IgD-negative memory B cell (primary cell): ENCODE data around the gene SAAL1. TPM values are rescaled to one million over a fixed set of nuclear protein-coding genes. Genes with fewer than 3 reads are reported as not detected.

Source experiments
- H3K27ac Mint-ChIP-seq, 3 donors: one replicate each; pipeline ENCODE4 v1.8.0; 2020 to 2022; ENCODE audit warnings: mild to moderate bottlenecking in 3 of 3, mixed read lengths in 3 of 3, moderate library complexity in 1 of 3
- H3K27me3 Mint-ChIP-seq: one replicate; pipeline ENCODE4 v1.8.0; 2021; ENCODE audit warnings: mixed read lengths
- H3K36me3 Mint-ChIP-seq: one replicate; pipeline ENCODE4 v1.8.0; 2020; ENCODE audit warnings: mild to moderate bottlenecking, mixed read lengths
- H3K4me1 Mint-ChIP-seq, 3 donors: one replicate each; pipeline ENCODE4 v1.8.0; 2020 to 2022; ENCODE audit warnings: mixed read lengths in 3 of 3, mild to moderate bottlenecking in 1 of 3
- H3K4me3 Mint-ChIP-seq, 4 donors: one replicate each; pipeline ENCODE4 v1.8.0; 2020 to 2022; ENCODE audit warnings: mild to moderate bottlenecking in 4 of 4, mixed read lengths in 4 of 4, moderate library complexity in 3 of 4
- H3K9me3 Mint-ChIP-seq, 3 donors: one replicate each; pipeline ENCODE4 v1.8.0; 2020 to 2021; ENCODE audit warnings: mixed read lengths in 3 of 3, mild to moderate bottlenecking in 1 of 3
- polyA plus RNA-seq: library from polyadenylated mRNA; unstranded; fragments of 300-500 nt; fragmentation: Illumina TruSeq; gene quantifications from one replicate; pipeline ENCODE4 v1.2.3, GENCODE V29; 2021

The SAAL1 gene
- polyA plus RNA-seq, 1 donor from 2014 or later, result 13.6 TPM

DNA sequence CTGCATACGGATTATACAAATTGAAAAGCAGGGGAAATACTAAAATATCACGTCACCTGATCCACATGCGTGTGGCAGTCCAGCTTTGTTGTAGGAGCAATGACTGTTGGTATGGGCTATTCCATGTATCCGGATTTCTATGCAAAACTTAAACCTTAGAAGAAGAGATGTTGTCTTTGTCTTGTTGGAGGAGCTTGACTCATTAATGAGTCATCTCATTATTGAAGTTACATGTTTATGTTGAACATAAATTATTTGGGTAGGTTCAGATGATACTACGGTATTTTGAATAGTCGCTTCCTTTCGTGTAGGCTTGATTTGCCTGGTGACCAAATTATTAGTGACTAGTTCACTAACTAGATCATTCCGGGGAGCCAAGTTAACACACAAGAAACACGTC lies 806 bp upstream of the SAAL1 start:
- H3K9me3 Mint-ChIP-seq, result no peaks in the 10 kb centered on the region
- peaks cover 8% of the 10 kb centered on the region for H3K36me3 Mint-ChIP-seq
- H3K4me3 Mint-ChIP-seq, result peak overlapping the region in 3 of 4 donors; percentile 93 to 98 (median 97)
- H3K4me1 Mint-ChIP-seq, result peaks cover 11 to 18% (median 12%) of the 10 kb centered on the region in 3 donors
- peak overlapping the region in 1 of 3 donors; percentile 63 for H3K27ac Mint-ChIP-seq
- peaks cover 2% of the 10 kb centered on the region for H3K27me3 Mint-ChIP-seq

DNA sequence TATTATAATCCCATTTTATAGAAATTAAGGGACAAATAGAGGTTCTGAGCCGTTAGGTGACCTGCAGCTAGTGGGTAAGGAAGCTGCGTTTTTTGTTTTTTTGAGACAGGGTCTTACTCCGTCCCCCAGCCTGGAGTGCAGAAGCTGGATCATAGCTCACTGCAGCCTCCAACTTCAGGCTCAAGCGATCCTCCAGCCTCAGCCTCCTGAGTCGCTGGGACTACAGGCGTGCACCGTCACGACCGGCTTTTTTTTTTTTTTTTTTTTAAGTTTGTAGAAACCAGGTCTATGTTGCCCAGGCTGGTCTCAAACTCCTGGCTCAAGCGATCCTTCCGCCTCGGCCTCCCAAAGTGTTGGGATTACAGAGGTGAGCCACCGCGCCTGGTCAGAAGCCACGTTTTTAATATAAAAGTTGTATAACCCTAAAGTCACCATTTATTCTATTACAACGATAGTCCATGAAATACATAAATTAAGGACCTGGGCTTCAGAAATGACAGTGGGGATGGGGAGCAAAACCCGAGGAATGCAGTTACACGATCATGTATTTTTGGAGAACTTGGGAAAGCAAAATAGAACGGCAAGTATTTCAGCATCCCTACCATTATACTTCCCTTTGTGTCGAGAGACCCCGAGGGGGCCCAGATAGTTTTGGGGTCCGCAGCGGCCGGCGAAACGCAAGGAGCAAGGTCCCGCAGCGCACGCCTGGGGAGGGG lies 638 bp downstream of the SAAL1 start:
- peaks cover 8% of the 10 kb centered on the region for H3K36me3 Mint-ChIP-seq
- peaks cover 11 to 24% (median 19%) of the 10 kb centered on the region in 3 donors for H3K4me1 Mint-ChIP-seq
- H3K27me3 Mint-ChIP-seq, result peaks cover 2% of the 10 kb centered on the region
- no peaks in the 10 kb centered on the region for H3K9me3 Mint-ChIP-seq
- H3K27ac Mint-ChIP-seq, result peak overlapping the region; percentile 61 to 91 (median 90)
- peak overlapping the region; percentile 90 to 98 (median 95) for H3K4me3 Mint-ChIP-seq

DNA sequence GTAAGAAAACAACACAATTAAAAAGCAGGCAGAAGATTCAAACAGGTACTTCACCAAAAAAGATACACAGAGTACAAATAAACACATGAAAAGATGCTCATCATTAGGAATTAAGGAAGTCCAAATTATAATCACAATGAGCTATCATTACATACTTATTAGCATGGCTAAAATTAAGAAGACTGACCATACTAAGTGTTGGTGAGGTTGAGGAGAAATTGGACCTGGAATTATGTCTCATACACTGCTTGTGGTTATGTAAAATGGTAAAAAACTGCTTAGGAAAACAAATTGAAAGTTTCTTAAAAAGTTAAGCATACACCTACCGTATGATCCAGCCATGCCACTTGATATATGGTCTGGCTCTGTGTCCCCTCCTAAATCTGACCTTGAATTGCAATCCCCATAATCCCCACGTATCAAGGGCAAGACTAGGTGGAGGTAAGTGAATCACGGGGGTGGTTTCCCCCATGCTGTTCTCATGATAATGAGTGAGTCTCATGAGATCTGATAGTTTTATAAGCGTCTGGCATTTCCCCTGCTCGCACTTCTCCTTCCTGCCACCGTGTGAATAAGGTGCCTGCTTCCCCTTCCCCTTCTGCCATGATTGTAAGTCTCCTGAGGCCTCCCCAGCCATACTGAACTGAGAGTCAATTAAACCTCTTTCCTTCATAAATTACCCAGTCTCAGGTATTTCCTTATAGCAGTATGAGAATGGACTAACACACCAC lies 4.8 kb downstream of the SAAL1 start:
- H3K27ac Mint-ChIP-seq, result peak overlapping the region in 2 of 3 donors; percentile 12 to 68
- H3K4me3 Mint-ChIP-seq, result peak overlapping the region in 1 of 4 donors; percentile 2
- no peaks in the 10 kb centered on the region for H3K9me3 Mint-ChIP-seq
- no peaks in the 10 kb centered on the region for H3K27me3 Mint-ChIP-seq
- H3K36me3 Mint-ChIP-seq, result peaks cover 10% of the 10 kb centered on the region
- H3K4me1 Mint-ChIP-seq, result peaks cover 12 to 25% (median 19%) of the 10 kb centered on the region in 3 donors

DNA sequence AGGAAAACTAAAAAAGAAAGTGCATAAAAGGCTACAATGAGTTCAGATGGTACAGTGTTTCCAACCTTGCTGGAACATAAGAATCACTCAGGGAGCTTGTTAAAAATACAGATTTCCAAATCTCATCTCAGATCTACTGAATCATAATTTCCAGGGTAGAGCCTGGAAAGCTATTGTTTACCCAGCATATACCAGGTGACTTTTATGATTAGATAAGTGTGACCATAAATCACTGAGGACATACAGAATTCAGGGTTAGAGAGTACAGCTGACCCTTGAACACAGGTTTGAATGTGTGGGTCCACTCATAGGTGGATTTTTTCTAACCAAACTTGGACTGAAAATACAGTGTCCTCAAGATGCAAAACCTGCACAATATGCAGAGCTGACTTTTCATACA lies 11.9 kb downstream of the SAAL1 start:
- Mint-ChIP-seq H3K4me1 (peaks cover 0 to 2% (median 0%) of the 10 kb centered on the region in 3 donors), H3K27ac (no peak overlapping the region), H3K4me3 (no peak overlapping the region), H3K36me3 (peaks cover 5% of the 10 kb centered on the region), H3K9me3 (no peaks in the 10 kb centered on the region), H3K27me3 (no peaks in the 10 kb centered on the region)

DNA sequence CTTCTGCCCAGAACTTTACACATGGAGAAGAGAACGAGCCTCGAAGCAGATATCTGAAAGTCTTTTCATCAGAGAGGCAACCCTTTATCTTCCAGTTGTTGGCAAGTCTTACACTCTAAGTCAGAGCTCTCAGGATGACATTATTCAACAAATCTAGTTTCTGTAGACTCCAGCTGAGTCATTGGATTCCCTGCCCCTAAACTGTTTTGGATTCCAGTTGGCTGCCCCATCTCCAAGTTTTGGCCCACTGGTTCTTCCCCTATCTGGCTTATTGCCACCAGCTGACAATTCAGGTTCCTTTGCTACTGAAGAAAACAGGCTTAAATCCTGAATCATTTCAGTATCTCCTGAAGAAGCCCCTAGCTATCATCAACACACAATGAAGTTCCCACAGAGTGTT lies 14.2 kb downstream of the SAAL1 start:
- H3K9me3 Mint-ChIP-seq, result no peaks in the 10 kb centered on the region
- no peaks in the 10 kb centered on the region for H3K27me3 Mint-ChIP-seq
- H3K27ac Mint-ChIP-seq, result no peak overlapping the region
- H3K36me3 Mint-ChIP-seq, result peaks cover 8% of the 10 kb centered on the region
- peaks cover 0 to 5% (median 0%) of the 10 kb centered on the region in 3 donors for H3K4me1 Mint-ChIP-seq
- no peak overlapping the region for H3K4me3 Mint-ChIP-seq

DNA sequence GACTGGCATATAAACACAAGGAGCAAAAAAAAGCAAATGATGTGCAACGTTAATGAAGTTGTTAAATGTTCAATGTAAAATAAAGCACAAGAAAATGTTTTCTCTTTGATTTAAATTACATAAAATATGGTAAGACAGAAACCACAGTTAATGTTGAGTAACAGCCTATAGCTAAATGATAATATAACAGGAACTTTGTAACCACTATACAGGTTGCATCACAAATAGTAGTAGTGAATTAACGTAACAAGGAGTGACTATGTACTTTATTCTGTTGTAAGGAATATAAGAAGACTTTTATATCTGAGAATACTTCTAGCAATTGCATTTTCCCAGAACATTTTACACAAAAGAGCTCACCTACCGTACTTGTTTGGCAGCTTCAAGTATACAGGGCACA lies 16.9 kb downstream of the SAAL1 start:
- no peaks in the 10 kb centered on the region for H3K9me3 Mint-ChIP-seq
- no peak overlapping the region for H3K27ac Mint-ChIP-seq
- H3K4me1 Mint-ChIP-seq, result peaks cover 0 to 3% (median 0%) of the 10 kb centered on the region in 3 donors
- no peak overlapping the region for H3K4me3 Mint-ChIP-seq
- peaks cover 8% of the 10 kb centered on the region for H3K36me3 Mint-ChIP-seq
- H3K27me3 Mint-ChIP-seq, result no peaks in the 10 kb centered on the region

DNA sequence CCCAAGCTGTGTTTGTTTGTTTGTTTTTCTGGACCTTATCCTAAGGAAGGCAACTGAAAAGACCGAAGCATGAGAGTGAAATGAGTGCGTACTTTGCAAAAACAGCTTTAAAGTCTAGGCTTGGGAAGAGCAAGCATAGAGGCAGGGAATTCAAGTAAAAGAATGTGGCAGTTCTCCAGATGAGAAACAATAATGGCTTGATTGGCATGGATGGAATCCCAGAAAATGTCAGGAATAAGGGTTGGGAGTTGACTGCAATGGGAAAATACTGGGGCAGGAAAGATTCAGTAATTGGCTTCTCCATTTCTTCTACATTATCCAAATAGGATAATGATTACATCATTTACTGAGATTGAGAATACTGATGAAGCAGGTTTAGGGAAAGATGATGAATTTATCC lies 17.5 kb downstream of the SAAL1 start:
- Mint-ChIP-seq H3K36me3 (peaks cover 8% of the 10 kb centered on the region), H3K27me3 (no peaks in the 10 kb centered on the region), H3K4me3 (no peak overlapping the region), H3K9me3 (no peaks in the 10 kb centered on the region), H3K4me1 (peaks cover 0 to 3% (median 0%) of the 10 kb centered on the region in 3 donors), H3K27ac (no peak overlapping the region)

DNA sequence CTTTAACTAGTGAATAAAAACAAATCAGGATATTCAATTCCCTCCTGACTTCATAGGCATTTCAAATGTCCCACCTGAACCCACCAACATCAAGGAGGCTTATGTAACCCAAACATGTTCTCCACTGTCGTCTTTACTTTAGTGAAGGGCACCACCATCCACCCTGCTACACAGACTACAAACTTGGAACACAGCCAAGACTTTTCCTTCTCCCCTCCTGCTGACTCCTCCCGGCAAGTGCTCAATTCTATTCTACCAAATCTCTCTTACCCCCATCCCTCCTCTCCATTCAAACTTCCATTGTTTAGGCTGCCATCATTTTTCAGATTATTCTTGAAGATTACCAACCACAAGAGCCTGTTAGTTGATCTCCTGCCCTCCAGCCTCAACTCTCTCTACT lies 24.3 kb downstream of the SAAL1 start:
- H3K27ac Mint-ChIP-seq, result no peak overlapping the region

DNA sequence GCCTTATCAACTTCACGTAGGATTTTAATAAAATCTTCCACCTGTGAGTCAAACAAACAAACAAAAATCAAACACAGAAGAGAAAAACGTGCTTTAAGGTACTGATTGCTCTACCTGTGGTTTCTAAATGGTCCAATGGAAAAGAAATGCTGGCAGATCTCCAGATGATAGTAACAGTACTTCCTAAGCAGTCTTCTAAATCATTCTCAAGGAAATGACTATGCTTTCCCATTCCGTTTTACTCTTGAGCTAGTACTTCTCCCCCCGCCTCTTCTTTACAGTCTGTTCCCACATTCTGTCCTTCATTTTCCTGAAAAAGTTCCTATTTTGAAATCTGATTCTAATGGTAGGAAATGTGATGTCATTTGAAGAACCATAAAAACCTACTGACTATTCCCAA lies 25.4 kb downstream of the SAAL1 start:
- Mint-ChIP-seq H3K27me3 (no peaks in the 10 kb centered on the region), H3K9me3 (no peaks in the 10 kb centered on the region), H3K27ac (peak overlapping the region in 1 of 3 donors; percentile 1), H3K36me3 (peaks cover 9% of the 10 kb centered on the region), H3K4me3 (no peak overlapping the region), H3K4me1 (no peaks in the 10 kb centered on the region)

More for the DNA sequence above, 24.3 kb downstream of the SAAL1 start:
- Mint-ChIP-seq H3K4me3 (no peak overlapping the region), H3K36me3 (peaks cover 9% of the 10 kb centered on the region), H3K27me3 (no peaks in the 10 kb centered on the region), H3K4me1 (no peaks in the 10 kb centered on the region), H3K9me3 (no peaks in the 10 kb centered on the region)

DNA sequence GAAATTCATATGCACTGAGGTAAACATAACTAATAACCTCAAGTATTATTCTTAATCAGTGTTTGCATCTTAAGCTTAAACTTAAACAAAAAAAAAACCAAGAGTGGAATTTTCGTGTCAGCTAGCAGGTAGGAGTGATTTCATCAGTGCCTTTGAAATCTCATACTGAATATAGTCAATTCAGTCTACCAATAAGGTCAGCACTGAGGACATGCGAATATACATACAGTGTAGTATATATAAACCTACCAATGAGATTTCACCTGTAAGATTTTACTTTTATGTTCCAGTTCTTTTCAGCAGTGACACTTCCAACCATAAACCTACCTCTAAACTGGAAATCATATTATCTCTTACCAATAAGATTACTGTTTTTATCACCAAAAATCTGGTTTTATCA lies 27.0 kb downstream of the SAAL1 start:
- Mint-ChIP-seq H3K36me3 (peaks cover 5% of the 10 kb centered on the region), H3K9me3 (no peaks in the 10 kb centered on the region)

DNA sequence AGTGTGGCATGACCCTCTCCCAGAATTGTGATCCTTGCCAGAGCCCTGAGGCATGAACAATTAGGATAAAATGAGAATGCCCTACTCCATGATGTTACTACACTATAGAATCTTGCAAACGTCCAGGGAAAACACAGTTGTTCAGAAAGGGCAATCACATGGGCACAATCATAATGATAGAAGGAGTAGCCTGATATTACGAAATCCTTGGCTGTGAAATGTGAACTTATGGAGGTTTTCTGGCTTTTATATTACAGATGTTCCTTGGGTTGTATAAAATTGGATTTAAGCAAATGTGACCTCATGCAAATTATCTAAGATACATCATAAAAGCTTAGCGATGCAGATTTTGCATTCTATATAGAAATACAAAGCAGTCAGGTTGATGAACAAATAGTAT lies 30.4 kb downstream of the SAAL1 start:
- peaks cover 4% of the 10 kb centered on the region for H3K36me3 Mint-ChIP-seq
- H3K27me3 Mint-ChIP-seq, result no peaks in the 10 kb centered on the region
- H3K4me3 Mint-ChIP-seq, result no peak overlapping the region
- H3K4me1 Mint-ChIP-seq, result no peaks in the 10 kb centered on the region
- no peaks in the 10 kb centered on the region for H3K9me3 Mint-ChIP-seq
- H3K27ac Mint-ChIP-seq, result no peak overlapping the region

More for the DNA sequence above, 27.0 kb downstream of the SAAL1 start:
- Mint-ChIP-seq H3K27ac (no peak overlapping the region), H3K27me3 (no peaks in the 10 kb centered on the region), H3K4me1 (no peaks in the 10 kb centered on the region), H3K4me3 (no peak overlapping the region)

DNA sequence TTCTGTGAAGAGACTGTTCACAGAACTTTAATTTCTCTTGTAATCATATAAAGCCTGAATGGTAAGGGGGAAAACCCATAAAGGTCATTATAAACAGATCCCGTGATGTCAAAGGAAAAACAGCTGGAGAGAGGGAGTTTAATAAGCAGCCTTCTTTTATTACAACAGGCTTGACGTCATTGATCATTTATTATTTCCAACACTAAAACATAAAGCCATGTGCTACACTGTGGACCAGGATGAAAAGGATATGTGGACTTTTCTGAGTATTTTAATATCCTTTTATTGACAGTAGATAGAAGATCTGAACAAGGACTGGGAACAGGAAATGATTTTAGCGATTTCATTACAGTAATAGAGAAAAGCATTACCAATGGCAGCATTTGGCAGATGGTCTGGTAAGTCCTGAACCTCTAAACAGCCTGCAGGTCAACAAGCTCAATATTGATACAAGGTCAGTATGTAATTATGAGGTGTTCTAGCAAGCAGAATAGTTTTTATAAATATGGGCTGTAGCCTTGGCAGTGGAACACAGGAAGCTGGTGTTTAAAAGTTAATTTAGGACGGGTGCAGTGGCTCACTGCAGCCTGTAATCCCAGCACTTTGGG lies 34.7 kb downstream of the SAAL1 start:
- H3K27me3 Mint-ChIP-seq, result no peaks in the 10 kb centered on the region
- H3K27ac Mint-ChIP-seq, result no peak overlapping the region
- no peaks in the 10 kb centered on the region for H3K9me3 Mint-ChIP-seq
- H3K4me3 Mint-ChIP-seq, result no peak overlapping the region
- H3K4me1 Mint-ChIP-seq, result no peaks in the 10 kb centered on the region
- H3K36me3 Mint-ChIP-seq, result peaks cover 11% of the 10 kb centered on the region

DNA sequence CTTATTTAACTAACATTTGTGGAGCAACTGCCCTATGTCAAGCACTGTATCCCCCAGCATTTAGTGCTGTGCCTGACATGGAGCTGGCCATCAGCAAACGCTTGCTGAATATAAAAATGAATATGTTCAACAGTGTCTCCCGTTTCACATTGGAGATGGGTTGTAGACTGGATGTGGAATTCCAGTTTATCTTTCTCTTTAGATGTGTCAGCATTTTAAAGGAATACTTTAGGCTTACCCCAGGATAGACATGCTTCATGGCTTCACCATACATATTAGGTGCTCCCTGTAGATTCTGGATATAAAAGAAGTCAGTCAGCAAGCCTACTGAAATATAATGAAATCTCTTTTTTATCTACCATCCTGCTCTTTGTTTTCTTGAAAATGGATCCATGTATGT lies 38.5 kb downstream of the SAAL1 start:
- no peak overlapping the region for H3K4me3 Mint-ChIP-seq
- no peaks in the 10 kb centered on the region for H3K27me3 Mint-ChIP-seq
- peaks cover 0 to 3% (median 0%) of the 10 kb centered on the region in 3 donors for H3K4me1 Mint-ChIP-seq
- peaks cover 10% of the 10 kb centered on the region for H3K36me3 Mint-ChIP-seq
- no peak overlapping the region for H3K27ac Mint-ChIP-seq
- no peaks in the 10 kb centered on the region for H3K9me3 Mint-ChIP-seq

DNA sequence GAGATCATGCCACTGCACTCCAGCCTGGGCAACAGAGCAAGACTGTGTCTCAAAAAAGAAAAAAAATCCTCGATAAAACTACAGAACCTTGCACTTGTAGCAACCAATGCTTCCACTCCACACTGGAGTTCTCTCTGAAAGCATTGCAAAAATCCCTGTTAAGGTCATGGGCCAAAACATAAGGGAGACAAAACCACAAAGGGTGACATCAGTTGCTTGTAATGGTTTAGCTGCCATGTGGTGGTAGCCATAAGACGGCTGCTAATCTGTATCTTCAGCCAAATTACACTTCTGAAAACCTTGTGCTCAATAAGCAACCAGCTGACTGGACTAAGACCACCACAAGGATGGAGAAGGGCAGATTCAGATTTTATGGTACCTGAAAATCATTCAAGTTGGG lies 39.3 kb downstream of the SAAL1 start:
- no peaks in the 10 kb centered on the region for H3K27me3 Mint-ChIP-seq
- peaks cover 0 to 3% (median 0%) of the 10 kb centered on the region in 3 donors for H3K4me1 Mint-ChIP-seq
- no peak overlapping the region for H3K27ac Mint-ChIP-seq
- no peak overlapping the region for H3K4me3 Mint-ChIP-seq
- H3K9me3 Mint-ChIP-seq, result no peaks in the 10 kb centered on the region
- H3K36me3 Mint-ChIP-seq, result peaks cover 10% of the 10 kb centered on the region

DNA sequence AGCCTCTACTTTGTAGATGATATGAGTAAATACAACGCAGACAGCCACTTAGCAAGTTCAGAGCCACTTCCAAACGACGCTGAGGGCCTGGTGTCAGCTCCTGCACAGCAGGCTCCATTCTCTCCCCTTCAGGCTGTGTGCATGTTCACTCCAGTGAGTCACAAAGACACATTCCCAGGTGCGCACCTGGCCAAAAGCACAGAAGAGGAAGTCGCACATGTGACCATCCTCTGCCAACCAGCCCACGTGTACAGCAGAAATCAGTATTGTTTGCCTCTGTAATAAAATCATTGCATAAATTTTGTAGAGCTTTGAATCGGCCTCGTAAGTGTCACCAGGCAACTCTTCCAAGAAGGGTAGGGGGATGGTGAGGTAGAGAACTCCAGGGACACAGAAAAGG lies 40.3 kb downstream of the SAAL1 start:
- no peaks in the 10 kb centered on the region for H3K9me3 Mint-ChIP-seq
- peaks cover 10% of the 10 kb centered on the region for H3K36me3 Mint-ChIP-seq
- no peak overlapping the region for H3K4me3 Mint-ChIP-seq
- H3K27ac Mint-ChIP-seq, result no peak overlapping the region
- peaks cover 0 to 3% (median 0%) of the 10 kb centered on the region in 3 donors for H3K4me1 Mint-ChIP-seq
- H3K27me3 Mint-ChIP-seq, result no peaks in the 10 kb centered on the region
